ENCODE results near the gene ALDH1A3. TPM values are rescaled to one million over a fixed set of nuclear protein-coding genes. Genes with fewer than 3 reads are reported as not detected.
"Not testable (repeated sequence)": the region's sequence is repeated elsewhere in the genome, so short reads cannot be mapped to it uniquely, and the experiment has no call there.

ALDH1A3 gene
- total RNA-seq, 2 experiments from 2014 or later: not detected

DNA sequence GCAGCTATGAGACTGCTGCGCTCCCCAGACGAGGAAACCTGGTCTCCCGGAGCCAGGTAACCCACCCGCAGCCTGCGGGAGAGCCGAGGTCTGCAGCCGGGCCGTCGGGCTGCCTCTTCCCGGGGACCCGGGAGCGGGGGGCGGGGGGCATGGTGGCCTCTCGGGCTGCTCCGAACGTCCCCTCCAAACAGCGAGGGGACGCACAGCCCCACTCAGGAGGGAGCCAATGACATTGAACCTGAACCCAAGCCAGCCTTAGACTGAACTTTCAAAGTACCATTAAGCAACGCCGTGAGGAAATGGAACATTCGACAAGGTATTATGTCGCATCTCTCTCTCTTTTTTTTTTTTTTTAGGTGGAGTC is 29.8 kb upstream of the ALDH1A3 start:
- peaks cover 3% of the 10 kb centered on the region for H3K4me1 Mint-ChIP-seq
- no peaks in the 10 kb centered on the region for H3K9me3 Mint-ChIP-seq
- no peaks in the 10 kb centered on the region for H3K36me3 Mint-ChIP-seq
- DNase-seq: no peak
- peak overlapping the region; percentile 76 for H3K4me3 Mint-ChIP-seq
- peaks cover 40% of the 10 kb centered on the region for H3K27me3 Mint-ChIP-seq
- H3K27ac Mint-ChIP-seq: no peak overlapping the region

DNA sequence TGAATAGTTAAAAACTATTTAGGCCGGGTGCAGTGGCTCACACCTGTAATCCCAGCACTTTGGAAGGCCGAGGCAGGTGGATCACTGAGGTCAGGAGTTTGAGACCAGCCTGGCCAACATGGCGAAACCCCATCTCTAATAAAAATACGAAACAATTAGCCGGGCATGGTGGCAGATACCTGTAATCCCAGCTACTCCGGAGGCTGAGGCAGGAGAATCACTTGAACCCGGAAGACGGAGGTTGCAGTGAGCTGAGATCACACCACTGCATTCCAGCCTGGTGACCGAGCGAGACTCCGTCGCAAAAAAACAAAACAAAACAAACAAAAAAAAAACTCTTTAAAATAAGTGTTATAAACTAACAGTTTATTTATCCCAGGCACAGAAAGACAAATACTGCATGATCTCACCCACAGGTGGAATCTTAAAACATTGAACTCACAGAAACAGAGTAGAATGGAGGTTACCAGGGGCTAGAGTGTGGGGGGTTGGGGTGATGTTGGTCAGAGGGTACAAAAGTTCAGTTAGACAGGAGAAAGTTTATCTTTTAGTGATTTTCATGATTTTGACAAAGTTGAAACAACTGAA is 28.1 kb upstream of the ALDH1A3 start:
- not testable (repeated sequence) for H3K4me3 Mint-ChIP-seq, H3K9me3 Mint-ChIP-seq, DNase-seq, H3K27ac Mint-ChIP-seq, H3K36me3 Mint-ChIP-seq, H3K4me1 Mint-ChIP-seq
- H3K27me3 Mint-ChIP-seq: peaks cover 34% of the 10 kb centered on the region

DNA sequence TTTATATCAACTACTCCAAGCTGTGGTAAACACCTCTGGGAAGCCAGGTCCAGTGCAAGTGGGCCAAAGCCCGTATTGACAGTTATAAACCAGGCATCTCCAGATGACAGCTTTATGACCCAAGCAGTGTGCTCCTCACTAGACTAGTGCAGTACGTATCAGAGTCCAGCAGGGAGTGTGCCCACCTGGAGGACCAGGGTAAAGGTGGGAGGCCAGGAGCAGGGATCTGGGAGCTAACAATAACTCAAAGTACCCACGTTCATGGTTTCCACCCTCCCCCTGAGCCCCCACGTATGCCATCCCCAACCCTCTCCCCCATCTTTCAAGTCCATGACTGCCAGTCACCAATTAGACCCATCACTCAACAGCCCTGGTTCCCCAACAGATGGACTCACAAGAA is 27.0 kb upstream of the ALDH1A3 start:
- H3K27ac Mint-ChIP-seq: no peak overlapping the region
- DNase-seq: no peak
- H3K36me3 Mint-ChIP-seq: no peaks in the 10 kb centered on the region
- H3K9me3 Mint-ChIP-seq: no peaks in the 10 kb centered on the region
- H3K4me1 Mint-ChIP-seq: peaks cover 6% of the 10 kb centered on the region
- peaks cover 26% of the 10 kb centered on the region for H3K27me3 Mint-ChIP-seq
- no peak overlapping the region for H3K4me3 Mint-ChIP-seq

DNA sequence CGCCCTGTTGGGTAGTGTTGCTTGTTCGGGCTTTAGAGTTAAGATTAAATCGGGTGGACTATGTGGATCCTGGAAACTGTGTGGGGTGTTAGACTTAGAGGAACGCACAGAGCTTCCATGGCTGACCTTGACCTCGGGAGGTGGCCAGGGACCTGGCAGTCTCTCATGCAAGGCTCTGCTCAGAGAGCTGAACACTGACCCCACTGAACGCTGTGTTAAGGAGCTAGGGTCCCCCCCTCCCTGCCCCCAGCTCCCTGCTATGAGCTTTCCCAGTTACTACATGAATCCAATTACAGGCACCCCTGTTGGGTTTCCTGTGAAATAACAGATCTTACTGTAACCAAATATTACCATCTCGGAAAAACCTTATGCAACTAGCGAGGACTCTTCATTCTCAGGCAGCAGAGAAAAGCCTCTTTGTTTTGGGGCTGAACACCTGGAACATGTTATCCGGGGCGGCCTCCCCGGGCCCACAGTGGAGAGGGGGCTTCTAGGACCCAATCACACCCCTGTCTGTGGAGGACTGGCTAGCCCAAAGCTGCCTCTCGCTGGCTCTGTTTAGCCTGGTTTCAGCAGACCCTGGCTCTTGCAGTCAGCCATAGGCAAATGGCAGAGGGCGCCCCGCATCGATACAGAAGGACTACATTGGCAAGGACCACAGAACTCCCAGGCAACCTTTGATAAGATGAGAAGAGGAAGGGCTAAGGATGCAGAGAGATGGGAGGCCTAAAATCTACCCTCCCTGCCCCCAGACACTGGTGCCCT is 25.8 kb upstream of the ALDH1A3 start:
- Mint-ChIP-seq H3K27ac (no peak overlapping the region), H3K9me3 (no peaks in the 10 kb centered on the region), H3K4me1 (peaks cover 6% of the 10 kb centered on the region), H3K27me3 (peaks cover 14% of the 10 kb centered on the region), H3K4me3 (no peak overlapping the region), H3K36me3 (no peaks in the 10 kb centered on the region)
- DNase-seq: no peak

DNA sequence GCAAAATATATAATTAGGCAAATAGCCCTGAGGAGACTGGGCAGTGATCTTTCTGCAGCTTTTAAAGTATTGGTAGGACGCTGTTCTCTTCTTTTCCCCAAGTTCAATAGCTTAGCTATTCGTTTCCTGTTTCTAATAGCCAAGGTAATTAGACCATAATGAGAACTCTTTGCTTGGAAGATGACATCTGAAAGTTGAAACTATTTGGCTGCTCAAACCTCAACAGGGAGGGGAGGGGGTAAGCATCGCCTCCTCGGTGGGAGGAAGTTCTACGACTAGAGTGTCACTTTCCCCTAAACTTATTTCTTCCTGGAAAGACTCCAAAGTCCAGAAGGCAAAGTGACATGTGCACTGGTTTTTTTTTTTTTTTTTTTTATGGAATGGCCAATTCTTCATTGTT is 22.8 kb upstream of the ALDH1A3 start:
- no peak for DNase-seq
- Mint-ChIP-seq H3K9me3 (peaks cover 2% of the 10 kb centered on the region), H3K36me3 (no peaks in the 10 kb centered on the region), H3K27me3 (no peaks in the 10 kb centered on the region), H3K4me1 (peaks cover 2% of the 10 kb centered on the region), H3K4me3 (no peak overlapping the region), H3K27ac (no peak overlapping the region)

DNA sequence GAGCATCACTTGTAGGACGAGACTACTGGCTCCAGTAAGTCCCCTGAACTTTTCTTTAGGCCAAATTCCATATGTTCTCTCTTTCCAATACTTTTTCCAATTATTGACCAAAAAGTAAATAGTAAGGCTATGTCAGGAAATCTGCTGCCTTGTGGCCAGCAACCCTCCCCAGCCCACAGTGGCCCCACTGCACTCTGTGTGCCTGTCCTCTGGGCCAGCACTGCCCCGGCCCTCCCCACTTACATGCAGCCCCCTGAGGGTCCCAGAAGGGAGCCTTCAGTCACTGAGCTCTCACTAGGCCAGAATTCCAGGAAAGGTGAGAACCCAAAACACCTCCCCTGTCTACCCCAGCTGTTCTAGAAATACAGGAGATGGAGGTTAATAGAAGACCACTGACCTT is 21.3 kb upstream of the ALDH1A3 start:
- H3K4me1 Mint-ChIP-seq: peaks cover 2% of the 10 kb centered on the region
- no peak overlapping the region for H3K27ac Mint-ChIP-seq
- peaks cover 2% of the 10 kb centered on the region for H3K9me3 Mint-ChIP-seq
- H3K4me3 Mint-ChIP-seq: no peak overlapping the region
- no peak for DNase-seq
- no peaks in the 10 kb centered on the region for H3K27me3 Mint-ChIP-seq
- H3K36me3 Mint-ChIP-seq: no peaks in the 10 kb centered on the region

DNA sequence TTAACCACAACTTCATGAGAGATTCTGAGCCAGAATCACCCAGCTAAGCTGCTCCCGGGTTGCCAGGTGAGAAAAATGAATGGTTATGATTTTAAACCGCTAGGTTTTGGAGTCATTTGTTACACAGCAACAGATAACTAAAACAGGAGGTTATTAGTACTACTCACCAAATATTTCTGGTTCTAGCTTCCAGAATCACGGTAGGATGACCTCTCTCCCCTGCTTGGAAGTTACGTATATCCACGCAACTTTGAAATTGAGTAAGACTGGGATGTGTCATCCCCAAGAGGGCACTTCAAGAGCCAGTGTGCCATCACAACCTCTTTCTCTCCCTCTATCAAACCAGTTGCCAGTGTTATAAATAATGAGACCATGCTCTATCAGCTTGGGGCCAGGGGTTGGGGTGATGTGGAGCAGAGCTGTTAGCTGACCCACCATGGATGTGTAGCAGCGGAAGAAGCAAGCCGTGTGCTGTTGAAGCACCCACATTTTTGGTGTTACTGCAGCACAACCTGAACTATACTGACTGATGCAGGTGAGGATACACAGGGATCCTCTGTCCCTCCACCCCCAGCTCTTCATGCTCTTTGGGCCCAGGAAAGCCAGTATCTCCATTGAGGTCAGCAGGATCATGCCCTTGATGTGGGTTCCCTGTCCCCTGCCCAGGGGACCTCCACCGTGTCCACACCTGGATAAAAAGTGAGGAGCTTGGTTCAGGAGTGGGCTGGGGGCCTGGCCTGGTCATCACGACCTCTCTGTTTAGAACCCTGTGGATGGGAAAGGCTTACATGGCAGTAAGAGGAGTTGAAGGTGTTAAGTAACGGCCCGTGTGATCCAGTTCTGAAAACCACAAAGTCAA is 19.4 kb upstream of the ALDH1A3 start:
- Mint-ChIP-seq H3K9me3 (peaks cover 2% of the 10 kb centered on the region), H3K27ac (no peak overlapping the region), H3K4me3 (no peak overlapping the region), H3K4me1 (peaks cover 2% of the 10 kb centered on the region), H3K36me3 (no peaks in the 10 kb centered on the region), H3K27me3 (peaks cover 12% of the 10 kb centered on the region)
- DNase-seq: no peak

DNA sequence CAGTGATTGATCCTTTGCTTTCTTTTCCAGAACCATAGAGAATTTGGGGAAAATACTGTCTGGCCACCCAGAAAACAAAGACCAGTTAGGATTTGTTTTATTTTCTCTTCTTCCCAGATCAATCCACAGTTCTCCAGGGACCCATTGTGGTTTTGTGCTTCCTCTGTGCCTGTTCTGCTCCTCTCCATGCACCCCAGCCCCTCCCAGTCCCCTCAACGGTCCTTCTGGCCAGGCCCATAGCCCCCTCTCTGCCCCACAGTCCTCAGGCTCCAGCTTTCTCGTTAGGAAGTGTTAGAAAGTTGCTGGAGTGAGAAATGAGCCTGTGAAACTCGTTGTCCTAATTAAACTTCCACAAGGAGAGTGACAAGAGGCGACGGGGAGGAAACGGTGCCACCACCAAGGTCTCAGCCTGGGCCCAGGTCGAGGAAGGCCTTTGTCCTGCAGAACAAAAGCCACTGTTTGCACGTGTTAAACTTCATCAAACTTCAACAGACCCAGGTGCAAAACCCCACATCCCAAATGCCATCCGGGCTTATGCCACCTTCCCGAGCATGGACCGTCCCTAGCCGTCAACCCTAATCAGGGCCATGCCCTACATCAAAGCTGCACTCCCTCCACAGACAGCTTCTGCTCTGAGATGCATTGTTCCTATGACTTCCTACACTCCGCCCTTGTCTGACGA is 18.7 kb upstream of the ALDH1A3 start:
- H3K9me3 Mint-ChIP-seq: peaks cover 2% of the 10 kb centered on the region
- H3K4me1 Mint-ChIP-seq: peaks cover 2% of the 10 kb centered on the region
- no peak for DNase-seq
- peaks cover 17% of the 10 kb centered on the region for H3K27me3 Mint-ChIP-seq
- H3K27ac Mint-ChIP-seq: no peak overlapping the region
- no peak overlapping the region for H3K4me3 Mint-ChIP-seq
- no peaks in the 10 kb centered on the region for H3K36me3 Mint-ChIP-seq

DNA sequence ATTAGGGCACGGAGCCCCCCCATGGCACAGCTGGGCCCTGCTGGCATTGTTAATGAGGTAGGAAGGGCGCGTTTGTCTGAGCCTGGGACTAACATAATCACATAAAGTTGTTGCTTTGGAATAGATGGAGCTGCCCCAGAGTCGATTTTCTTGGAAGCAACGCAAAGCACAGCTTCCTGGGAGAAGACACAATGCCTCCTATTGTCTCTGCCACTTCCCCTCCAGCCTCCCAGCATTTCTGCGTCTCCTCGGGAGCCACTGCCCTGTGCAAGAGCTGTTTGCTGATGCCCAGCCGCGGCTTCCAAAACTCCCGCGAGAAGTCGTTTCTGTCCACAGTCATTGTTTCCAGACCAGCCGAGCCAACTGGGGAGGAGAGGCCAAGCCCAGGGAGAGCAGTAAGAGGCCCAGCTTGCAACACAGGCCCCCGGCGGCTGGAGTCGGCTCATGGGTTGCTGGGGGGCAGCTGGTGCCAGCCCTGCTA is 18.1 kb upstream of the ALDH1A3 start:
- H3K9me3 Mint-ChIP-seq: peaks cover 2% of the 10 kb centered on the region
- H3K36me3 Mint-ChIP-seq: no peaks in the 10 kb centered on the region
- H3K27me3 Mint-ChIP-seq: peaks cover 17% of the 10 kb centered on the region
- no peak for DNase-seq
- H3K4me3 Mint-ChIP-seq: no peak overlapping the region
- peaks cover 2% of the 10 kb centered on the region for H3K4me1 Mint-ChIP-seq
- H3K27ac Mint-ChIP-seq: no peak overlapping the region

DNA sequence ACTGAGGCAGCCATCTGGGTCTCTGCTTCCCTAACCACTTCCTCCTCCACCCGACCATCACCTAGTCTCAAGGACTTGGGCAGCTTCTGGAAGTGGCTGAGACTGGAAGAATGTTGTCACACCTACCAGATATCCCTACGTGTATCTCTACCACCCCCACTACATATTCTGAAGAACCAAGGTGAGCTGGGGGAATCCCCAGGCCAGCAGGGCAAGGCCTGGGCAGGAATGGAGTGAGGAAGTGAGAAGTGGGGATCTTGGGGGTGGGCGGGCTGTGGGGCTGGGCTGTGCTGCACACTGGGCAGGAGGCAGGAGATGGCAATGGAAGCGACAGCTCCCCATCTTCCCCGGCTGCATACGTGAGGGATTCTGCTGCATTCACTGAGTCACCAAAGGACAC is 17.5 kb upstream of the ALDH1A3 start:
- DNase-seq: no peak
- H3K36me3 Mint-ChIP-seq: no peaks in the 10 kb centered on the region
- H3K4me1 Mint-ChIP-seq: no peaks in the 10 kb centered on the region
- H3K27ac Mint-ChIP-seq: no peak overlapping the region
- peaks cover 2% of the 10 kb centered on the region for H3K9me3 Mint-ChIP-seq
- H3K27me3 Mint-ChIP-seq: peaks cover 17% of the 10 kb centered on the region
- no peak overlapping the region for H3K4me3 Mint-ChIP-seq

DNA sequence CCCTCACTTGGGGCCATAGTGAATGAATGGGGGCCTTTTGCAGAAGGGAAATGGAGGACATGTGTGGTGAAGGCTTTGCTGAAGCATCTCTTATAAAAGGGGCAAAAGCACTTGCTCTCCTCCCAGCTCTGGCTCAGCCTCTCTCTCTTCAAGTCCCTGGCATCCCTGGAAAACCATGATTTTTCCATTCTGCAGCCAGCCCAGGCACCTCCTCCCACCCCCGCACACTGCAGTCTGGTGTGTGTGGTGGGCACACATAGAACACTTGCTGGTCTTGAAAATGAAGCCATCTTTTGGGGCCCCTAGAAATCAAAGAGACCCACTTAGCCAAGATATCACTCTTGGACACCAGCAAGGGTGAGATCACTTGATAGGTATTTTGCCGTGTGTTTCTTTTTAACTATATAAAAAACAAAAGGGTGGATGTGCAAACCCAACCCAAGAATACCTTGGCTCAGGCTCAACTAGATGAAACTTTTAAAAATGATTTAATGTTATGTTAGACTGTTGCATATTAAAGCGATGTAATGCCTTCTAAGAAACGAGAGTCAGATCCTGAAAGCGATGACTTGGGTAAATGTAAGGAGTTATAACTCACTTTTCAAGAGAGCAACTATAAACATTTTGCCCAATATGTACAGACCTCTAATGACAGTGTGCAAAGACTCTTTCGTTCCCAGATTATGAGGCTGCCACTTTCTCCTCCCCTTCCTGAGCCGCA is 16.4 kb upstream of the ALDH1A3 start:
- Mint-ChIP-seq H3K4me3 (no peak overlapping the region), H3K36me3 (no peaks in the 10 kb centered on the region)
- no peak for DNase-seq

DNA sequence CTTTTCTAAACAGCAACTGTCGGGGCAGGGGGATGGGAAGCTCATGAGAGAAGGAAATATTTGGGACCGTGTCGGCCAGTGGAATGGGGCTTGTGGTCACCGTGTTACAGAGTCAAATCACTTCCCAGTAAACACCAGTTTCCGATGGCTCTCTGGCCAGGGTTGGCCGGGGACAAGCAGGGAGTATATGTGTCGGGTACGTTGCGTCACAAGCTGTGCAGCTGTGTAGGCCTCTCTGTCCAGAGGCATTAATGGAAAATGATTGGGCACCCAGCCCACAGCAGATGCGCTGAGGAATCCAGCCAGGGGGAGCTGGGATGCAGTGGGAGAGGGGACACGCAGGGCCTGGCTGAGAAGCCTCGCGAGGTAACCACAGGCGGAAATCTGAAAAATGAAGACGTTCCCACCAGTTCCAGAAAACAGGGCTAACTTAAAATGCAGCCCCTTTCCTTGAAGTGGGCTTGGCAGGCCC is 15.8 kb upstream of the ALDH1A3 start:
- Mint-ChIP-seq H3K4me1 (no peaks in the 10 kb centered on the region), H3K27ac (no peak overlapping the region), H3K36me3 (no peaks in the 10 kb centered on the region), H3K27me3 (peaks cover 17% of the 10 kb centered on the region), H3K9me3 (peaks cover 2% of the 10 kb centered on the region), H3K4me3 (no peak overlapping the region)
- no peak for DNase-seq

More for the DNA sequence above, 16.4 kb upstream of the ALDH1A3 start:
- H3K27me3 Mint-ChIP-seq: peaks cover 17% of the 10 kb centered on the region
- peaks cover 2% of the 10 kb centered on the region for H3K9me3 Mint-ChIP-seq
- H3K27ac Mint-ChIP-seq: no peak overlapping the region
- H3K4me1 Mint-ChIP-seq: no peaks in the 10 kb centered on the region

DNA sequence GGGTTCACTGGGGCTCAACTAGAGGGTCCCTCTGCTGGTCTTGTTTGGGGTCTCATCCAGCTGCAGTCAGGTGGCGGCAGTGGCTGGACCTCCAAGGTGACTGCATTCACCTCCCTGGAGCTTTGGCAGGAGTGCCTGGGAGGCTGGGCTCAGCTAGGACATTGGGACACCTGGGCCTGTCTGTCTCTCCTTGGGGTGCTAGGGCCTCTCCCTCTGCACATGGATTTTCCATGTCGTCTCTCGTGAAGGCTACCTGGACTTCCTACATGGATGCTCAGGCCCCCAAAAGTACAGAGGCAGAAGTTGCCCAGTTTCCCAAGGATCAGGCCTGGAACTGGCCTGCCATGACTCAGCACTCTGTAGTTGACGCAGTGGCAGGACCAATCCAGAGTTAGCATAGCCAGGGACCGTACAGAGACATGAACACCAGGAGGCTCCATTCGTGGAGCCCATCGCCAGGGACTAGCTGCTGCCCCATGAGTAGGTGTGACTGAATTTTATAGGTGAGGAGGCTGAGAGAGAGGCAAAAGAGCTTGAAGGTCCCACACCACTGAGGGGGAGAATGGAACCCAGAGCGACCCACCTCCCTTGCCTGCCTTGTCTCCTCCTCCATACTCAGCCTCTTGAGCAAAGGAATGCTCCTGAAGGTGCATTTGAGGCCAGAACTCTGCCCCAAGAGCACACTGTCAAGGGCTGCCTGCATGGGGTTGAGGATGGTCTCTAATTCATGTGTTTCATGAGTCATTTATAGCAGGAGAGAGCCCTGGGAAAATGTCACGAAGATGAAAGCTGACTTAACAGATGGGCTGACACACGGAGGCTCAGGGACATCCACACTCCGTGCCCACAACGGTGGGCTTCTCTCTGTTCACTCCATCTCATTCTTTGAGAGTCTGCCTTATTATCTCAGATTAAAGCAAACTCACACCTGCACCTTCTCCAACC is 13.0 kb upstream of the ALDH1A3 start:
- H3K4me1 Mint-ChIP-seq: no peaks in the 10 kb centered on the region
- peaks cover 23% of the 10 kb centered on the region for H3K27me3 Mint-ChIP-seq
- no peak for DNase-seq
- H3K36me3 Mint-ChIP-seq: no peaks in the 10 kb centered on the region
- H3K9me3 Mint-ChIP-seq: peaks cover 4% of the 10 kb centered on the region
- no peak overlapping the region for H3K4me3 Mint-ChIP-seq
- H3K27ac Mint-ChIP-seq: no peak overlapping the region
